ENCODE results near the gene MICALL2. TPM values are rescaled to one million over a fixed set of nuclear protein-coding genes. Genes with fewer than 3 reads are reported as not detected.

Gene MICALL2
- total RNA-seq, 4 donors from 2014 or later: 4.4 to 16.6 (median 9.3) TPM

GRCh38 chr7:1433128-1433920, 25.9 kb downstream of the MICALL2 start:
- ATAC-seq (ENCODE audit: low FRiP score): no peak
- DNase-seq (ENCODE audit: low spot score): no peak
- TF ChIP-seq CTCF (IDR thresholded peaks at IDR 0.05): no peak

GRCh38 chr7:1432411-1433082, 26.7 kb downstream of the MICALL2 start:
- DNase-seq (ENCODE audit: low spot score) (peak; percentile 74), ATAC-seq (ENCODE audit: low FRiP score) (no peak)
- TF ChIP-seq CTCF (IDR thresholded peaks at IDR 0.05): peak in 2 of 3 donors; percentile 64 to 77

GRCh38 chr7:1431634-1432380, 27.5 kb downstream of the MICALL2 start:
- DNase-seq (ENCODE audit: low spot score) (no peak), ATAC-seq (ENCODE audit: low FRiP score) (no peak)
- TF ChIP-seq CTCF (IDR thresholded peaks at IDR 0.05): no peak

GRCh38 chr7:1431226-1431625, 28.0 kb downstream of the MICALL2 start:
- no peak for ATAC-seq (ENCODE audit: low FRiP score)
- TF ChIP-seq CTCF (IDR thresholded peaks at IDR 0.05): no peak

GRCh38 chr7:1430056-1430845, 29.0 kb downstream of the MICALL2 start:
- TF ChIP-seq CTCF (IDR thresholded peaks at IDR 0.05): no peak
- no peak for ATAC-seq (ENCODE audit: low FRiP score)

More at GRCh38 chr7:1431226-1431625, 28.0 kb downstream of the MICALL2 start:
- DNase-seq (ENCODE audit: low spot score): no peak

GRCh38 chr7:1428941-1429501, 30.2 kb downstream of the MICALL2 start:
- DNase-seq (ENCODE audit: low spot score) (no peak), ATAC-seq (ENCODE audit: low FRiP score) (no peak)
- no peak for TF ChIP-seq CTCF (IDR thresholded peaks at IDR 0.05)

More at GRCh38 chr7:1430056-1430845, 29.0 kb downstream of the MICALL2 start:
- no peak for DNase-seq (ENCODE audit: low spot score)

Data from omental fat pad (tissue), 4 donors.